Measurements from ENCODE around the gene CLN3.
"Not testable (repeated sequence)": the region's sequence is repeated elsewhere in the genome, so short reads cannot be mapped to it uniquely, and the experiment has no call there.

Gene CLN3

DNA sequence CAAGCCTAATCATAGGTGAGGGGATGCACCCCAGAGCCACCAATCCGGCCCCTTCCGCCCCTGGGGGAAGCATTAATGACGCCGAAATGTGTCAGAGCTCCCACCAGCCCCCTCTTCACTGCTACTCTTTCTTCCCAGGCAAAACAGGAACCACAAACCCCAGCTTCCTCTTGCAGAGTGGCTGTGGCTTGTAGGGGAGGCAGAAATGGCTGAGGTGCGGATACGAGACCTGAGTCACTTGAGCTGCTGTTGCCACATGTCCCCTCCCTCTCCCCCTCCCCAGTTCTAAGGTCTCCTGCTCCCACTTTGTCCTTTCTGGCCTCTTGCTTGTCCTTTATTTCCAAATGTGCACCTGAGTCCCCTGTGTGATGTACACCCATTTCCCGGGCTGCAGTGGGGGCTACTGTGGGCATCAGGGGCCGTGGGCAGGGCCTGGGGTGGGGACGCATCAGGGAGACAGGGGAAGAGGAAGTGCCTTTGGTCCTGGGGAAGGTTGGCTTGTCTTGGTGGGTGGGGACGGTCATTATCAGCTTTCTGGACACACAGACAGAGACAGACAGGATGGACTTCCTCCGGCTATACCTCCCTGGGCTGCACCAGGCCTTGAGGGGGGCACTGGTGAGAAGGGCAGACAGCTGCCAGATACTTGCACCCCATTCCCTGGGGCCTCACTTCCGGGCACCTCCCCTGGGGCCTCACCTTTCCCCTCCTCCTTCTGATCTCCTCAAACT is 2.4 kb upstream of the CLN3 start, which contains the start of gene APOBR:
Gene APOBR (plus strand): TSS at position 523 of the 731 bp plus-strand sequence. CDS start 39 bp downstream, at position 562.
- DNase-seq: peak; percentile 82

DNA sequence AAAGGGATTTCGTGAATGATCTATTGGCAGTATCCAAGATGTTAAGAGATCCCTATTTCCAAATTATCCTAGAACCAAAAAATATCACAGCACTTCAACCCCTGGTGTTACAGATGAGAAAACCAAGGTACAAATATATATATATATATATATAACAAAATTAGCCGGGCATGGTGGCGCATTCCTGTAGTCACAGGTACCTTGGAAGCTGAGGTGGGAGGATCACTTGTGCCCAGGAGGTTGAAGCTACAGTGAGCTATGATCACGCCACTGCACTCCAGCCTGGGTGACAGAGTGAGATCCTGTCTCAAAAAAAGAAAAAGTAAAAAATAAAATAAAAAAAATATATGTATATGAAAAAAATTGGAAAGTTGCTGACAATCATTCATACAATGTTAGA is 637 bp upstream of the CLN3 start:
- DNase-seq: no peak

DNA sequence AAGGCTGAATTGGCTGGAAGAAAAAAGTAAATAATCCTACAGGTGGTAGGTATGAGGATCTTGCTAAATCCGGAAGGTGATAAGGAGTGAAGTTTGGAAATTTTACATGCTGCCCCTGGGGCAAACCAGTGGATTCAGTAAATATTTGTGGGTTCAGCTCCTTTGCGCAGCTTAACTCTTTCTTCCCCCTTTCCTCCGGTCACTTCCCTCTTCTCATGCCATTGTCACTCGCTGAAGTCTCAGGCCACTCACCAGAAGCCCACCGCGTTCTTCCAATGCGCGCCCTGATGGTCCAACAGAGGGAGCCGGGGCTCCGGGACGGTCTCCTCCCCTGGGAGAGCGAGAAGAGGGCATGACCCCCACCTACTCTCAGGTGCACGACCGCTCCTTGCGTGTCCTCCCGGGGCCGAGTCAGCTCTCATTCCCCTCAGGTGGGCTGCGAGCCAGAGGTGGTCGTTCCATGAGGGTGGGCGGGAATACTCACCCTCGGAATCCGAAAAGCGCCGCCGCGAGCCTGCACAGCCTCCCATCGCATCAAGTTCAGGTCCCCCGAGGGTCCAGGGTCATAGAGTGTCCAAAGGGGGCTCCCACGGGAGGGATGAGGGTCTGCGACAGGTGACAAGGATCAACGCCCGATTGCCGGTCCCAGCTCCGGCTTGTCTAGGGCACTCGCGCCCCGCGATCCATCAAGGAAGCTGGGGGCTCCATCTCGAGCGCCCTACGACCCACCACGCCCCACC is 474 bp downstream of the CLN3 start:
- no peak for DNase-seq

DNA sequence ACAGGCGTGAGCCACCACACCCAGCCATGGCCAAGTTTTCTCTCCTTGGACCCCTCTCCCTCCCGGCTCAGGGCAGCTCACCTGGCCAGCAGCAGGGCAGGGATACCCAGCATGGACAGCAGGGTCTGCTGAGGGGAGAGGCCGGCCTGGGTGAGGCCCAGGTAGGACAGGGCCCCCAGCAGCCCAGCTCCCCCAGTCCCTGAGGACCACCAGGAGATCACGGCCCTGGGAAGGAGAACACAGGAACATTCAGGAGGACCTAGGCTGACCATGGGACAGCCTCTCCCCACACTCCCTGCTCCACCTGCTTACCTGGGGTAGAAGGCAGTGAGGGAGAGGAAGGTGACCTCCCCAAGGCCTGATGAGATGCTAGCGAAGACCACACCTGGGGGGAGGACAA is 5.6 kb downstream of the CLN3 start:
- no peak for DNase-seq

DNA sequence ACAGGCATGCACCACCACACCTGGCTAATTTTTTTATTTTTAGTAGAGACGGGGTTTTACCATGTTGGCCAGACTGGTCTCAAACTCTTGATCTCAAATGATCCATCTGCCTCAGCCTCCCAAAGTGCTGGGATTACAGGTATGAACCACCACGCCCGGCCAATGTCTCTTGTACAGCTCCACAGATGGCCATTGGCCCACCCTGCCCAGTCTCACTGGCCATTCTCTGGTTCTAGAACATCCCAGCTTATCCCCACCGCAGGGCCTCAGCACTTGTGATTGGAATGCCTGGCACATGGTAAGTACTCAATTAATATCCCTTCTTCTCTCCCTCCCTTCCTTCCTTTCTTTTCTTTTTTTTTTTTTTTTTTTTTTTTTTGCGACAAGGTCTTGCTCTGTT is 8.5 kb downstream of the CLN3 start:
- DNase-seq: not testable (repeated sequence)

DNA sequence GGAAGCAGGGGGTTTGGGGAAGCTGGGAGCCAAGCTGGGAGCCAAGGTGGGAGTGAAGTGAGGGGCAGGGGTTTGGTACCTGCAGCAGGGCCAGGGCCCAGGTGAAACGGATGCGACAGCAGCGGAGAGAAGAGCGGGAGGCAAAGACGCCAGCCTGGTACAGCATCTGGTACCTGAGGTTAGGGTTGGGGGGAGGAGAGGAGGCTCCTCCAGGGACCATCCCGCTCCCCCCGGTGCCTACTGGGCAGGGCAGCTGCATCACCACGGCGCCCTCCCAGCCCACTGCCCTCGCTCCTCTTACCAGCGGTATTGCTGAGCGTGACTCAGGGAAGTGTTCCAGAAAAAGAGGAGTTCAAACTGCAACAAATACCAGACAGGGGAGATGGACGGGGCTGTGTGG is 9.8 kb downstream of the CLN3 start:
- DNase-seq: no peak

DNA sequence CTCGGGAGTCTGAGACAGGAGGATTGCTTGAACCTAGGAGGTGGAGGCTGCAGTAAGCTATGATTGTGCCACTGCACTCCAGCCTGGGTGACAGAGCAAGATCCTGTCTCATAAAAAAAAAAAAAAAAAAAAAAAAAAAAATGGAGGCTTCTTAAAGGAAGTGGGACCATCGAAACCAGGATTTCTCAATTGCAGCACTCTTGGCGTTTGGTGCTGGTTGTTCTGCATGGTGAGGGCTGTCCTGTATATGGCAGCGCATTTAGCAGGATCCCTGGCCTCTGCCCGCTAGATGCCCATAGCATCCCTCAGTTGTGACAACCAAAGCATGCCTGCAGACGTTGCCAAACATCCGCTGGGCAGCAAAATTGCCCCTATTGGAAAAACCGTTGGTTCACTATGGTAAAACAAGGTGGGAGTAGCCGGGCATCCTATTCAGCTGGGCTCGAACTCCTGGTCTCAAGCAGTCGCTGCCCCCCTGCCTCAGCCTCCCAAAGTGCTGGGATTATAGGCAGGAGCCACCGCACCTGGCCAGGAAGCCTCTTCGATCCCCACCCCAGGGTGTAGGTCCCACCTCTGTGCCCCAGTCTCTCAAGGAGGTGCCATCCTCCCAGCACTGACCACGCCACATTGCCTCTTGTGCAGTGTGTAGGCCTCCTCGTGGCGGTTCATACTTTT is 13.2 kb downstream of the CLN3 start:
- no peak for DNase-seq

DNA sequence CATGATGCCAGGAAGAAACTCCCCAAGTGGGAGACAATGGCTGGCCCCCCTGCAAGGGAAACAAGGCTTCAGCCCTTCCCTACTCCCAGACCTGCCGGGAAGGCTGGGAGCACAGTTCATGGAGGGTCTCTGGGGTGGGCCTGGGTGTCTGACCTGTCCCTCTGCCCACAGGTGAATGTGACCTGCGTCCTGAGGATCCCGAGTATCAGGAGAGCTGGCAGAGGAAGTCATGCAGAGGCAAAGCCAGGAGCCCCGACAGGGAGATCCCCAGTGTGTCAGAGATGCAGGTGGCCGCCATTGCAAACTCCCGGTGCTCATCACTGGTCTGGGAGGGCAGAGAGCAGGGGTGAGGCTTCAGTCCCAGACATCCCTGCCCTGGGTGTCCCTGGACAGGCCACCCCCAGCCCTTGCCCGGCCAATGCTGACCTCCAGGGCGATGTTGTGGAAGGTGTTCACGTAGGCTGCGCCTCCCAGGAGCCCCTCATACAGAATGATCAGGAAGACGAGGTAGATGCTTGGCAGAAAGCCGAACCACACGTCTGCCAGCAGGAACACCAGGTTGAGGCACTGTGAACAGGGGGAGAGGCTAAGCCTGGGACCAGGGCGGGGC is 14.5 kb downstream of the CLN3 start:
- DNase-seq: no peak

DNA sequence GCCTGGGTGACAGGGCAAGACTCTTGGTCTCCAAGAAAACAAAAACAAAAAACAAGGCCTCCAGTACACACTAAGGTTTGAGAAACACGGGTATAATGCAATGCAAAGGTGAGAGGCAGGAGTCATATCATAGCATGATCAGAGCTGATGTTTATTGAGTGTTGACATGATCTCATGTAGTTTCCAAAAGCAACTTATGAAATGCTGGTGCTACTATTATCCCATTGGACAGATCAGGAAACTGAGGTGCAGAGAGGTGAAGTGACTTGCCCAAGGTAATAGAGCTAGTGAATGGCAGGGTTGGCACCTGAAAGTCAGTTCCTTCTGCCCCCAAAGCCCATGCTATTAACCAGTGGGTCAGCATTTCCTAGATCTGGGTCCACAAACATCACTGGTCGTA is 16.7 kb downstream of the CLN3 start:
- no peak for DNase-seq

DNA sequence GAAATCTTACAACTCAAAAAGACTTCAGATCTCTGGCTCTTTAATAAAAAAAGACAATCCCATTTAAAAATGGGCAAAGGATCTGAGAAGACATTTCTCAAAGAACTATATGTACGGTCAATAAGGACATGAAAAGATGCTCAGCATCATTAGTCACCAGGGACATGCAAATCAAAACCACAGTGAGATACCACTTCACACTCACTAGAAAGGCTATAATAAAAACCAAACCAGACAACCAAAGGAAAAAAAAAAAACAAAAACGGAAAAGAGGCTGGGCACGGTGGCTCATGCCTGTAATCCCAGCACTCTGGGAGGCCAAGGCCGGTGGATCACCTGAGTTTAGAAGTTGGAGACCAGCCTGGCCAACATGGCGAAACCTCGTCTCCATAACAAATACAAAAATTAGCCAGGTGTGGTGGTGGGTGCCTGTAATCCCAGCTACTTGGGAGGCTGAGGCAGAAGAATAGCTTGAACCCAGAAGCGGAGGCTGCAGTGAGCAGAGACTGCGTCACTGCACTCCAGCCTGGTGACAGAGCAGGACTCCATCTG is 18.1 kb downstream of the CLN3 start:
- DNase-seq: no peak

DNA sequence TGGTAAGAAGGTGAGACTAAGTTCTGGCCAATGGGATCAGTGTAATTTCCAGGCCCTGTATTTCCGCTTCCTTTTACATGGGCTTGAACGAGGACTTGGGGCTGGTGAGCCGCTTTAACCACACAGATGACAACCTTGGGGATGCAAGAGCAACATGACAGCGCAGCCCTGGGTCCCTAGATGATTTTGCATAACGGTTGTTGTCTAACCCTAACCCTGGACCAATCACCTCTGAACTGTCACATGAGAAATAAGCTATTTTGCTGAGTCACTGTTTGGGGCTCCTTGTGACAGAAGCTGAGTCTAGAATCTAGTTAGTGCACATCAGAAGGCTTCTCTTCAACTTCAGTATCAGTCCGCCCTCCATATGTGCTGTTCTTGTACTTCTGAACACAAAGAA is 44.8 kb downstream of the CLN3 start:
- DNase-seq: not testable (repeated sequence)

DNA sequence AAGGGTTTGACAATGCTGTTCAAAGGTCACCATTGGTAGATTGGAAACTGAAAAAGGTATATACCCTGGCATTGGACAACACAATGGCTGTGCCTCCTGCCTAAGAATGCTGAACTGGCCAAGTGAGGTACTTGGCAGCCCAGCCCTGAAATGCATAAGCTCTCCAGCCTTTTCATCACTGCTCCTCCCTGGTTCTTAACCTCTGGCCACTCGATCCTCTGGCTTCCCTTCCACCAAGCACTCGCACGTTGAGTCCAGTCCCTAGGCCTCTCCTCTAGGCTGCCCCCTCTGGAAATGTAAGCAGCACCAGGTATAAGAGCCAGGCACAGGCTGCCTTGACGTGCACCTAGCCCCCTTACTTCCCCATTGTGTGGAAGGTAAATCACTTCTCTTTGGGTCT is 45.5 kb downstream of the CLN3 start:
- DNase-seq: not testable (repeated sequence)

DNA sequence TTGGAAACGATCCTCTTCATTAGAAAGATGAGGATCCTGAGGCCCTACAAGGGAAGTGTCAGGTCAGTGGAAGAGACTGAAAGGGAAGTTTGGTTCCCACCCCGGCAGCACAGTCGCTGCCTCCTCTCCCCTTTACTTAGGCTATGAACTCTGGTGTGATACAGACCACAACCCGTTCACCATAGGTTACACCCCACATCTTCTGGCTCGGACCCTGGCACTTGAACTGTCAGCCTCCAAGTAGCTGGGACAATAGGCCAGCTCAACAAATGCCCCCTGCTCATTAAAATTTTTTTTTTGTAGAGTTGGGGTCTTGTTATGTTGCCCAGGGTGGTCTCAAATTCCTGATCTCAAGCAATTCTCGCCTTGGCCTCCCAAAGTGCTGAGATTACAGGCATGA is 47.9 kb downstream of the CLN3 start:
- not testable (repeated sequence) for DNase-seq

DNA sequence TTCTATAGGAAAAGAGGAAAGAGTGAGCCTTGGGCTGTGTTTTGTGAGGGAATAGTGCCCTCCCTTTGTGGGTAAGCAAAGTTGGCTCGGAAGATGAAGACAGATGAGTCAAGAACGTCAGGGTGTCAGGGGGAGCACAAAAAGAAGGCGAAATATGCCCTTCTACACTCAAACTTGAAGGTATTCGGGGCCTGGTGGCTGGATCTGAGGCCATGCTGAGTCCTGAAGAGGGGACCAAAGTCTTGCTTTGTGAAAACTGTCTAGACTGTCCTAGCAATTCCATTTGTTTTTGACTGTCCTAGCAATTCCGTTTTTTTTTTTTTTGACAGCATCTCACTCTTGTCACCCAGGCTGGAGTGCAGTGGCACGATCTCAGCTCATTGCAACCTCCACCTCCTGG is 53.0 kb downstream of the CLN3 start:
- not testable (repeated sequence) for DNase-seq

DNA sequence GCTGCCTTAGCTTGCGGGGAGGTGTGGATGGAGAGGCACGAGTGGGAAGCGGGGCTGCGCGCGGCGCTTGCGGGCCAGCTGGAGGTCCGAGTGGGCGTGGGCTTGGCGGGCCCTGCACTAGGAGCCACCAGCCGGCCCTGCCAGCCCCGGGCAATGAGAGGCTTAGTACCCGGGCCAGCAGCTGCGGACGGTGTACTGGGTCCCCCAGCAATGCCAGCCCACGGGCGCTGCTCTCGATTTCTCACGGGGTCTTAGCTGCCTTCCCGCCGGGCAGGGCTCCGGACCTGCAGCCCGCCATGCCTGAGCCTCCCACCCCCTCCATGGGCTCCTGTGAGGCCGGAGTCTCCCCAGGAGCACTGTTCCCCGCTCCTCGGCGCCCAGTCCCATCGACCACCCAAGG is 56.5 kb downstream of the CLN3 start:
- DNase-seq: not testable (repeated sequence)
